Gastrocnemius medialis (tissue), 4 donors: ENCODE data around the gene COL3A1. TPM values are rescaled to one million over a fixed set of nuclear protein-coding genes. Genes with fewer than 3 reads are reported as not detected.

Experiments used
- ATAC-seq, 2 donors: fragments of 150-250 bp; one replicate each; pipeline ENCODE4 v1.9.1; 2016
- DNase-seq, 2 donors: peaks; one replicate each; pipeline ENCODE4 v3.0.0-alpha.2; 2019
- H3K27ac ChIP-seq, 4 donors: fragments of 200-600 bp; sonication (generic); 1 replicate in 1 of 4; 2 replicates in 3 of 4; pipeline ENCODE4 v1.5.1; 2016 to 2018; ENCODE audit warnings: mild to moderate bottlenecking in 2 of 4, moderate library complexity in 1 of 4
- H3K27me3 ChIP-seq, 3 donors: fragments of 200-600 bp; sonication (generic) in 2 of 3; 1 replicate in 1 of 3; 2 replicates in 2 of 3; pipeline versions ENCODE4 v1.5.1 to v1.6.0; 2016 to 2019; ENCODE audit warnings: mild to moderate bottlenecking in 1 of 3, moderate library complexity in 1 of 3
- H3K36me3 ChIP-seq, 2 donors: fragments of 200-600 bp; sonication (generic) in 1 of 2; one replicate each; pipeline ENCODE4 v1.5.1; 2017 to 2018
- H3K4me1 ChIP-seq, 2 donors: fragments of 200-600 bp; sonication (generic) in 1 of 2; one replicate each; pipeline ENCODE4 v1.5.1; 2016 to 2017; ENCODE audit warnings: mild to moderate bottlenecking in 2 of 2
- H3K4me3 ChIP-seq, 4 donors: fragments of 200-600 bp; sonication (generic) in 3 of 4; 1 replicate in 1 of 4; 2 replicates in 3 of 4; pipeline ENCODE4 v1.5.1; 2016 to 2019; ENCODE audit warnings: mild to moderate bottlenecking in 2 of 4
- H3K9me3 ChIP-seq, 3 donors: fragments of 200-600 bp; sonication (generic) in 2 of 3; 1 replicate in 1 of 3; 2 replicates in 2 of 3; pipeline ENCODE4 v1.5.1; 2016 to 2019
- CTCF ChIP-seq, 5 experiments: fragments of 450-650 bp in 3 of 5; fragments of 200-600 bp in 2 of 5; sonication (generic) in 2 of 5; IDR thresholded peaks in 4 of 5; conservative IDR thresholded peaks in 1 of 5; 1 replicate in 4 of 5; 2 replicates in 1 of 5; pipeline ENCODE4 v1.5.1; 2016 to 2019; ENCODE audit warnings: antibody characterized with exemption in 5 of 5, mild to moderate bottlenecking in 3 of 5, moderate library complexity in 3 of 5
- POLR2A ChIP-seq, 2 donors: fragments of 450-650 bp; IDR thresholded peaks; one replicate each; pipeline ENCODE4 v1.6.1; 2017; ENCODE audit warnings: antibody characterized with exemption in 2 of 2, mild to moderate bottlenecking in 2 of 2, moderate library complexity in 2 of 2
- in situ Hi-C, 4 donors: fragments of 200-750 bp; cut with MboI; loops; one replicate each; pipeline versions ENCODE4 v1.15.0 to v1.8.0; 2017; ENCODE audit warnings: low sequenced_read_pairs in 4 of 4
- intact Hi-C: fragments of 100-400 bp; cut with DNase I; formaldehyde crosslinking; loops from one replicate; pipeline ENCODE4 v1.15.1; 2023; ENCODE audit warnings: low total_unique reads
- total RNA-seq, 4 donors: library from RNA; depleted of rRNA; stranded (reverse); fragments of >200 nt; gene quantifications; one replicate each; pipeline versions ENCODE4 v1.1.0 to v1.2.3, GENCODE V29; 2016

The COL3A1 gene
- total RNA-seq, 4 donors from 2014 or later = 6.5 to 42.7 (median 15.0) TPM

- Histone ChIP-seq H3K9me3 (no peaks in the 10 kb centered on the region), H3K4me1 (no peaks in the 10 kb centered on the region), H3K27ac (no peak overlapping the region), H3K4me3 (no peak overlapping the region), H3K36me3 (no peaks in the 10 kb centered on the region), H3K27me3 (no peaks in the 10 kb centered on the region)
- no peak for ATAC-seq
- intact Hi-C loops = no loop called here
- in situ Hi-C loops = no loop called here
- TF ChIP-seq POLR2A (IDR thresholded peaks at IDR 0.05) (no peak), CTCF (IDR thresholded peaks at IDR 0.05 in 4 of 5, conservative IDR thresholded peaks at IDR 0.05 in 1 of 5) (no peak)
- no peak for DNase-seq
These were observed 34.5 kb downstream of the COL3A1 start for GRCh38 chr2:189008555-189009262.

- H3K27ac ChIP-seq = no peak overlapping the region
- ATAC-seq (no peak), DNase-seq (no peak)
- no peaks in the 10 kb centered on the region for H3K9me3 ChIP-seq
- in situ Hi-C loops (no loop called here), intact Hi-C loops (no loop called here)
- H3K27me3 ChIP-seq = no peaks in the 10 kb centered on the region
- H3K4me1 ChIP-seq = no peaks in the 10 kb centered on the region
- no peaks in the 10 kb centered on the region for H3K36me3 ChIP-seq
- H3K4me3 ChIP-seq = no peak overlapping the region
- TF ChIP-seq POLR2A (IDR thresholded peaks at IDR 0.05) = no peak
- TF ChIP-seq CTCF (IDR thresholded peaks at IDR 0.05 in 4 of 5, conservative IDR thresholded peaks at IDR 0.05 in 1 of 5) = no peak
These were observed 36.4 kb downstream of the COL3A1 start for GRCh38 chr2:189010536-189010935.

- no peaks in the 10 kb centered on the region for H3K4me1 ChIP-seq
- ATAC-seq (no peak), DNase-seq (no peak)
- H3K27ac ChIP-seq = no peak overlapping the region
- H3K36me3 ChIP-seq = no peaks in the 10 kb centered on the region
- no peaks in the 10 kb centered on the region for H3K9me3 ChIP-seq
- intact Hi-C loops (no loop called here), in situ Hi-C loops (no loop called here)
- H3K4me3 ChIP-seq = no peak overlapping the region
- H3K27me3 ChIP-seq = no peaks in the 10 kb centered on the region
- TF ChIP-seq CTCF (IDR thresholded peaks at IDR 0.05 in 4 of 5, conservative IDR thresholded peaks at IDR 0.05 in 1 of 5) (no peak), POLR2A (IDR thresholded peaks at IDR 0.05) (no peak)
These were observed 38.2 kb downstream of the COL3A1 start for GRCh38 chr2:189012351-189012750.

GRCh38 chr2:189013031-189013430, 38.9 kb downstream of the COL3A1 start:
- Histone ChIP-seq H3K27ac (no peak overlapping the region), H3K9me3 (no peaks in the 10 kb centered on the region), H3K27me3 (no peaks in the 10 kb centered on the region), H3K4me3 (no peak overlapping the region), H3K4me1 (no peaks in the 10 kb centered on the region), H3K36me3 (no peaks in the 10 kb centered on the region)
- intact Hi-C loops (no loop called here), in situ Hi-C loops (no loop called here)
- TF ChIP-seq POLR2A (IDR thresholded peaks at IDR 0.05) (no peak), CTCF (IDR thresholded peaks at IDR 0.05 in 4 of 5, conservative IDR thresholded peaks at IDR 0.05 in 1 of 5) (no peak)
- no peak for ATAC-seq
- DNase-seq = no peak
